ENCODE results near the gene CANT1.
A peak's percentile ranks its signal among the peaks of the same experiment; 100 is the strongest.

CANT1 gene

DNA sequence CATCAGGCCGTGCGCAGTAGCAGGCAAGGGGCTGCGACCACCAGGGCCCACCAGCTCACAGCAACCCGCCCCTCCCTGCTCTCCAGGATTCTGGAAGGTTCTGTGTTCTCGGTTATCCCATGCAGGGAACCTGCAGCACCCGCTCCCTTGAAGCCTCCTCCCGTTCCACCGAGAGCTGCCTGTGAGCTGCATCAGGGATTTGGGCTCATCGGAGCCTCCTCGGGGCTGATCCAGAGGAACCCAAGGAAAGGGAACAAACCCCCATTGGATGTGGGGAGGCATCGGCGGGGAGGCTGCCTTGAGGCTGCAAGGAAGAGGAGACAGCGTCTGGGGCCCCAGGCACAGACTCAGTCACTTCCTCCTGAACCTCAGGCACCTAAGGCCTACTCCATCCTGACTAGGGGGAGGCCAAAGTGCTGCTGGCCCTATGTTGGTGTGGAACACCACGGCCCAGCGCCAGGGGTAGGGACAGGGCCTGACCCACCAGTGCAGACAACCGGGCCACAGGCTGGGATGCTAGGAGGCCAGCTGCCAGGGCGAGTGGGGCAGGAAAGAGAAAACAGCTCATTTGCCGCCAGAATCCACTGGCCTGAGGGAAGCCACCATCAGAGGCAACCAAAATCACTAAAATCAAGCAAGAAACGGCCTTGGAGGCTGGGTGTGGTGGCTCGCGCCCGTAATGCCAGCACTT lies 15.4 kb downstream of the CANT1 start:
- no peak for DNase-seq

GRCh38 chr17:78993241-78993956 lies 16.2 kb downstream of the CANT1 start:
- DNase-seq: peak; percentile 64

- DNase-seq: no peak
Observed at GRCh38 chr17:78992542-78993212, 16.9 kb downstream of the CANT1 start.

DNA sequence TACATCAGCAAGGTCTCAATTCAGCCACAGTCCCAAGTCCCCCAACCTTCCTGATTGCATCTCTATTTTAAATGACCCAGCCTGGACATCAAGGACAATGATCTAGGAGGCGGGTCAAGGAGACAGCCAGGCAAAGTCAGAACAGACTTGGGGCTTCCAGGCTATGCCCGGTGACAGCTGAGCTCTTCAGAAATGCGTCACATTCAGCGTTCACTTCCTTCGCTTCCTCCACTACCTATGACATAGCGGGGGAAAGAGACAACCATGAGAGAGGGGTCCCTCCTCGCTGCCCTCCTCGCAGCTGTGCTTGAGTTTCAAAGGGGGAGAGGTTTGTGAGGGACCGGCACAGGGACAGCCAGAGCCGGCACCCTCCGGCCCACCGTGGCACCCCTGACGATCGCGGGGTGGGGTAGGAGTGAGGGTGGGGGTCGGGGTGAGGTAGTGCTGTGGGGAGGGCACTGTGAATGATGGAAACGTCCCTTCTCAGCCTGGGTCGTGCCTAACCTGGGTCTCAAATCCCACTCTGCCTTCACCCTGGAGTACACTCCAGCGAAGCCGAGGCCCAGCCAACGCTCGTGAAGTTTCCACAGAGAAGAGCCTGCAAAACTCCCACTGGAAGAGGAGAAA lies 17.5 kb downstream of the CANT1 start:
- DNase-seq: no peak

- no peak for DNase-seq
Observed at GRCh38 chr17:78991017-78991738, 18.4 kb downstream of the CANT1 start.

- no peak for DNase-seq
Observed at GRCh38 chr17:78990349-78991016, 19.1 kb downstream of the CANT1 start.

- DNase-seq: no peak
Observed at GRCh38 chr17:78988152-78988551, 21.4 kb downstream of the CANT1 start.

DNA sequence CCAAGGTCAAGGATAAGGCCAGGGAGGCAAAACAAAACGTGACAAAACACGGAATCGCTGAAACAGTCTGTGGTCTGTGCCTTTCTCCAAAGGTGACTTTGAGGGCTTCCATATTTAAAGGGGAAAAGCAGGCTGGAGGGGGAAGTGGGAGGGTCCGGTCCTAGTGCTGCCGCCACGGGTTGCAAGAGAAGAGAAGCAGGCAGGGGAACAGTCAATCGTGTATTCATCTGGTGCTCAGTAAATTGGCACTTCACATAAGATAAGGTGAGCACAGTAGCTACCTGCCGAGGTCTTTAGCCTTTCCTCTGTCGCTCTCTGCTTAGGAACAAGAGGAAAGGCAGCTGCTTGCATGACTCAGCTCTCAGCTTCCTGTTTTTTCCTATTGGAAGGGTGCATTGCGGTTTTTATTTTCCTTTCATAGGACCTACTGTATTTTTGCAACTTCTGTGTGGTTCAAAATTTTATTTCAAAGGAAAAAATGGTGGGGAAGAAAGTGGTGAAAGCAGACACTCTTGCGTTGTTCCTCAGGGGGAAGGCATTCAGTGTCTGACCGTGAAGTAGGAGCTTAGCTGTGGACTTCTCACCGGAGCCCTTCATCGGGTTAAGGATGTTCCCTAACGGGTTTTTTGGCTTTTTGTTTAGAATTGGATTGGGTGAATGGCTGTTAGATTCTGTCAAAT lies 22.8 kb downstream of the CANT1 start:
- peak; percentile 80 for DNase-seq

DNA sequence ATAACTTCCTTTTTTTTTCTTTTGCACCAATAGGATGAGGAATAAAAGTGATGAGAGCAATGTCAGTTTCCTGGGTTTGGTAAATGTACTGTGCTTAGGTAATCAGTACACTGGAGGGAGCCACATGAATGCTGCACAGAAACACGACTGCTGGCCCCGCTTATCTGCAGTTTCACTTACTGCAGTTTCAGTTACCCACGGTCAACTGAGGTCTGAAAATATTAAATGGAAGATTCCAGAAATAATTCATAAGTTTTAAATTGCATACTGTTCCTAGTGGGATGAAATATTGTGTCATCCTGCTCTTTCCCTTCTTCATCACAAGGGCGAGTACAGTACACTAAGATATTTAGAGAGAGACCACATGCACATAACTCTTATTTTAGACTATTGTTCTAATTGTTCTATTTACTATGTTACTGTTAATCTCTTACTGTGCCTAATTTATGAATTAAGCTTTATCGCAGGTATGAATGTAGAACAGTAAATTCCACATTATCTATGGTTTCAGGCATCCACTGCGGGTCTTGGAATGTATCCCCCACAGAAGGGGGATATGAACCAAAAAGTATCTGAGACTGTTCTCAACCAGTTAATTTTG lies 23.4 kb downstream of the CANT1 start:
- peak; percentile 87 for DNase-seq

GRCh38 chr17:78985395-78985794 lies 24.2 kb downstream of the CANT1 start:
- DNase-seq: no peak

DNA sequence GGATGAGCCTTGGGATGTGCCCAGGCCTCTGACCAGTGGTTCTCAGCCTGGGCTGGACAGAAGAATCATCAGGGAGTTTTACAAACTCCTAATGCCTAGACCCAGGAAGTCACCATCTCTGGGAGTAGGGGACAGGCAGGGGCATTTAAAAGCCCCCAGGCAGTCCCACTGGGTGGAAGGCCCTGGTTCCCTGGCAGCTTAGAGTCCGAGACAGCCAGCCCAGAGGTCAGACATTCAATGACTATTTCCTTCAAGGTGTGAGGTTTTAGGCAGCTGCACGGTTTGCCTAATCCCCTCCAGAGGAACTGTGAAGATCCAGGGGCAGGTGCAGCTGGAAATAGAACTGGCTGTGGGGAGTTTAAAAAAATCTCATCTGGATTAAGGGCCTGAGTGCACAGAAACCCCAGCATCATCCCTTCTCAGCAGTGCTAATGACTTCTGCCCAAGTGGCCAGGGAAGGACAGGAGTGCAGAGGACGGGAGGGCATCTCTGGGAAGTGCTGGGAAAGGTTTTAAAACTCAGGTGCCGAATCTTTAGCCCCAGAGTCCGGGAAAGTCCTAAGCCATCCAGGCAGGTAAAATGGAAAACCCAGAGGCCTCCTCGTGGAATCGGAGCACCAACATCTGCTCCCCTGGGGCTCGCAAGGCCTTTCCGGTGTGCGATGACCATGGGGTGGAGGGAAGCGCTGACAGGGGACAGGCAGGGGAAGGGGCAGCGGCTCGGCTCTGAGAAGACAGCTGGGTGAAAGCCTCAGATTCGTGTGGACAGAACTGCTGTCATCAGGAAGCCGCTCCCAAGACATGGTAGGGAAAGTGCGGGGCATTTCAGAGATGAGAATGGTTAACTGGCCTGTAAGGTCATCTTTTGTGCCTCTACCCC lies 28.3 kb downstream of the CANT1 start:
- DNase-seq: no peak

- no peak for DNase-seq
Observed at GRCh38 chr17:78980624-78980972, 29.0 kb downstream of the CANT1 start.

DNA sequence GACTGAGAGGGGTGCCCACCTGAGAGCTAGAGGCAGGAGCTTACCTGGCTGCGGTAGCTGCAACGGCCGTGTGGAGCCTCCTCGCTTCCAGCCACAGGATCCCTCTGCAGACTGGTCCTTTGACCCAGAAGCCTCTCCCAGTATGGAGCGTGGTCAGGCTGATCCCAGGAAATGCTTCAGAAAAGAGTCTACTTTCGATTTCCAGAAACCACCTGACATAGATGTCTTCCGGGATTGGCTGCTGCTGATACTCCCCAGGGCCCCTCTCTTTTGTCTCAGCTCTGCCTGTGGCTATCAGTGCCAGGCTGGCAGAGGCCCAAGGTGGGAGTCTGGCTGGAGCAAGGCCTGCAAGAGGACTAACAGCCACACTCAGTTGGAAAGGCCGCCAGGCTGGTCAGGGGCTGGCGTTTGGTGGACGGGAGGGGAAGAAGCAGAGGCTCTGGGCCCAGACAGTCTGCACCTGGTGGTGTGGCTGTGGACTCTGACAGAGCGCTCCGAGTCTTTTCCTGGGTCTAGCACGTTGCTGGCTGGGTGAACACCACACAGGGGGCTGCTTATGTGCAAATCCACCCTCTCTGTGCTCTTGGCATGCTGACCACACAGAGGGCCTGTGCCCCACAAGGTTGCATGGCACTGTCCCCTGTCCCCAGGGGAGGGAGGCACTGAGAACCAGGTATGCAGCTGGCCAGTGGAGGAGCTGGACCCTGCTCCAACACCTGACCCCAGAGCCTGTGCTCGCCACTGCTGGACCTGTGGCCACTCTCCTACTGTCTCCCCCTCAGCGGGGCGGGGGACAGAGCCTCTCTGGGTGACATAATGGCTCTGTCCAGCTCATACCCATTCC lies 29.6 kb downstream of the CANT1 start, which contains the start of gene LGALS3BP:
TSS of gene LGALS3BP (minus strand) at position 144 of the 844 bp plus-strand sequence. CDS start 2,732 bp downstream, outside the sequence.
- DNase-seq: peak; percentile 65

- DNase-seq: no peak
Observed at GRCh38 chr17:78977997-78978973, 31.3 kb downstream of the CANT1 start.

DNA sequence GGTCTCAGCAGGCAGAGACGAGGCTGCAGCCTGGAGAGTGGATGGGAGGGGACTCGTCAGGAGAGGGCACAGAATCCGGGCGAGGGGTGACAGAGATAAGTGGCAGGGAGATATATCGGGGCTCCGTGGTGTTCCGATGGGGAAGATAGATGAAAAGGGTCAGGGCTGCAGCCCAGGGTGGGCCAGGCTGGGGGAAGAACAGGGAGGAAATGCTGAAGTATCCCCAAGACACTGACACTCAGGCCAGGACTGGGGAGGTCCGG lies 32.0 kb downstream of the CANT1 start:
- DNase-seq: no peak

GRCh38 chr17:78976907-78977680 lies 32.5 kb downstream of the CANT1 start:
- no peak for DNase-seq
